Upper lobe of right lung (tissue), 1 donor: ENCODE results near the gene MRPL41. TPM values are rescaled to one million over a fixed set of nuclear protein-coding genes. Genes with fewer than 3 reads are reported as not detected.
"Not testable (repeated sequence)": the region's sequence is repeated elsewhere in the genome, so short reads cannot be mapped to it uniquely, and the experiment has no call there.

Experiments used
- ATAC-seq: fragments of 200-7000 bp; cut with Tn5 transposase; one replicate; pipeline ENCODE4 v1.9.1; 2020; ENCODE audit warnings: mild to moderate bottlenecking, moderate library complexity
- DNase-seq: peaks from one replicate; pipeline ENCODE4 v3.0.0-alpha.2; 2020
- H3K27ac ChIP-seq: fragments of 200-600 bp; one replicate; pipeline ENCODE4 v1.8.0; 2022
- H3K27me3 ChIP-seq: fragments of 200-600 bp; one replicate; pipeline ENCODE4 v1.8.0; 2022; ENCODE audit warnings: mild to moderate bottlenecking
- H3K36me3 ChIP-seq: fragments of 200-600 bp; one replicate; pipeline ENCODE4 v1.8.0; 2022
- H3K4me1 ChIP-seq: fragments of 200-600 bp; one replicate; pipeline ENCODE4 v1.8.0; 2022
- H3K4me3 ChIP-seq: fragments of 200-600 bp; one replicate; pipeline ENCODE4 v1.8.0; 2022; ENCODE audit warnings: mild to moderate bottlenecking
- H3K9me3 ChIP-seq: fragments of 200-600 bp; one replicate; pipeline ENCODE4 v1.8.0; 2022
- CTCF ChIP-seq: fragments of 200-600 bp; IDR thresholded peaks from one replicate; pipeline ENCODE4 v1.8.0; 2022; ENCODE audit warnings: antibody characterized with exemption
- intact Hi-C: fragments of 100-400 bp; cut with DNase I; formaldehyde crosslinking; loops from one replicate; pipeline ENCODE4 v1.11.0; 2022
- total RNA-seq: library from RNA; stranded (reverse); fragmentation: NEBNext Ultra II Directional; extraction: Animal tissue kit (Norgen Biotek cat#: 25700); gene quantifications from one replicate; pipeline ENCODE4 v1.2.1, GENCODE V29; 2021
- donor health status: DM: no; HTN: yes; CAD: no; lungs with severe emphysema.

The MRPL41 gene
- total RNA-seq, 1 donor from 2014 or later: 41.6 TPM

- DNase-seq (no peak), ATAC-seq (no peak)
- intact Hi-C loops: no loop called here
- no peaks in the 10 kb centered on the region for H3K27me3 ChIP-seq
- H3K27ac ChIP-seq: no peak overlapping the region
- peaks cover 14% of the 10 kb centered on the region for H3K4me1 ChIP-seq
- no peaks in the 10 kb centered on the region for H3K36me3 ChIP-seq
- H3K9me3 ChIP-seq: no peaks in the 10 kb centered on the region
- no peak for TF ChIP-seq CTCF
- H3K4me3 ChIP-seq: no peak overlapping the region
Observed at GRCh38 chr9:137547687-137548543, 3.8 kb upstream of the MRPL41 start.

- H3K4me3 ChIP-seq: peak within 1 kb of the TSS; percentile 69
- peak within 1 kb of the TSS; percentile 80 for H3K27ac ChIP-seq
- peak; percentile 93 for DNase-seq
- H3K9me3 ChIP-seq: no peaks in the 10 kb centered on the region
- TF ChIP-seq CTCF: no peak
- intact Hi-C loops: no loop called here
- peak; percentile 84 for ATAC-seq
- H3K4me1 ChIP-seq: peaks cover 14% of the 10 kb centered on the region
- no peaks in the 10 kb centered on the region for H3K27me3 ChIP-seq
- peaks cover 5% of the 10 kb centered on the region for H3K36me3 ChIP-seq
Observed at GRCh38 chr9:137550231-137550621, 1.5 kb upstream of the MRPL41 start, which contains the start of gene PNPLA7. TSS of gene PNPLA7 (minus strand) at chr9:137550402. CDS start at chr9:137550197, 205 bp downstream.

- intact Hi-C loops, DNase-seq: not testable (repeated sequence)
- H3K27ac ChIP-seq: peak overlapping the region; percentile 80
Observed at GRCh38 chr9:137550958-137551263, 768 bp upstream of the MRPL41 start.

GRCh38 chr9:137552022-137552768 lies 516 bp downstream of the MRPL41 start:
- peak overlapping the region; percentile 81 for H3K27ac ChIP-seq
- no peaks in the 10 kb centered on the region for H3K27me3 ChIP-seq
- H3K4me3 ChIP-seq: peak overlapping the region; percentile 79
- DNase-seq: no peak
- peaks cover 25% of the 10 kb centered on the region for H3K36me3 ChIP-seq
- no peaks in the 10 kb centered on the region for H3K9me3 ChIP-seq
- no peak for TF ChIP-seq CTCF
- H3K4me1 ChIP-seq: peaks cover 14% of the 10 kb centered on the region
- intact Hi-C loops: no loop called here
- ATAC-seq: peak; percentile 40

More at GRCh38 chr9:137550958-137551263, 768 bp upstream of the MRPL41 start:
- Histone ChIP-seq H3K4me1 (peaks cover 14% of the 10 kb centered on the region), H3K4me3 (peak overlapping the region; percentile 69), H3K36me3 (peaks cover 12% of the 10 kb centered on the region)
- H3K27me3 ChIP-seq, H3K9me3 ChIP-seq, ATAC-seq: not testable (repeated sequence)

- Histone ChIP-seq H3K36me3 (peaks cover 37% of the 10 kb centered on the region), H3K4me1 (peaks cover 14% of the 10 kb centered on the region)
- intact Hi-C loops, H3K4me3 ChIP-seq, H3K9me3 ChIP-seq, H3K27me3 ChIP-seq, ATAC-seq, DNase-seq, H3K27ac ChIP-seq: not testable (repeated sequence)
Observed at GRCh38 chr9:137553654-137554053, 2.0 kb downstream of the MRPL41 start.

- H3K36me3 ChIP-seq: peaks cover 37% of the 10 kb centered on the region
- H3K27ac ChIP-seq: no peak overlapping the region
- DNase-seq: no peak
- no peaks in the 10 kb centered on the region for H3K9me3 ChIP-seq
- no peak for TF ChIP-seq CTCF
- H3K27me3 ChIP-seq: no peaks in the 10 kb centered on the region
- H3K4me3 ChIP-seq: no peak overlapping the region
- peaks cover 14% of the 10 kb centered on the region for H3K4me1 ChIP-seq
- intact Hi-C loops: no loop called here
- ATAC-seq: no peak
Observed at GRCh38 chr9:137554349-137554748, 2.7 kb downstream of the MRPL41 start.
